Measurements from ENCODE around the gene UBE2D1. TPM values are rescaled to one million over a fixed set of nuclear protein-coding genes. Genes with fewer than 3 reads are reported as not detected.

UBE2D1 gene
- total RNA-seq, 2 donors from 2014 or later: 6.8 to 17.4 TPM

GRCh38 chr10:58348571-58349033 is 13.8 kb downstream of the UBE2D1 start:
- ATAC-seq (ENCODE audit: insufficient number of reproducible peaks, low FRiP score, low read depth): no peak

GRCh38 chr10:58350023-58350422 is 15.2 kb downstream of the UBE2D1 start:
- Histone ChIP-seq H3K4me3 (no peak overlapping the region), H3K9me3 (no peaks in the 10 kb centered on the region), H3K4me1 (ENCODE audit: control insufficient read depth in 1 of 2, low read depth in 2 of 2) (peaks cover 10 to 17% of the 10 kb centered on the region in 2 donors), H3K27ac (no peak overlapping the region), H3K27me3 (replicated peaks; ENCODE audit: insufficient read depth) (no peaks in the 10 kb centered on the region), H3K36me3 (no peaks in the 10 kb centered on the region)
- ATAC-seq (ENCODE audit: insufficient number of reproducible peaks, low FRiP score, low read depth) (no peak), DNase-seq (ENCODE audit: low spot score) (no peak)
- TF ChIP-seq CTCF (IDR thresholded peaks at IDR 0.05): no peak

More at GRCh38 chr10:58348571-58349033, 13.8 kb downstream of the UBE2D1 start:
- Histone ChIP-seq H3K9me3 (no peaks in the 10 kb centered on the region), H3K36me3 (no peaks in the 10 kb centered on the region), H3K27me3 (replicated peaks; ENCODE audit: insufficient read depth) (no peaks in the 10 kb centered on the region), H3K4me3 (no peak overlapping the region), H3K27ac (no peak overlapping the region), H3K4me1 (ENCODE audit: control insufficient read depth in 1 of 2, low read depth in 2 of 2) (peaks cover 10 to 15% of the 10 kb centered on the region in 2 donors)
- DNase-seq (ENCODE audit: low spot score): no peak
- no peak for TF ChIP-seq CTCF (IDR thresholded peaks at IDR 0.05)

- H3K36me3 ChIP-seq: no peaks in the 10 kb centered on the region
- H3K27ac ChIP-seq: no peak overlapping the region
- ATAC-seq (ENCODE audit: insufficient number of reproducible peaks, low FRiP score, low read depth): no peak
- H3K27me3 ChIP-seq (replicated peaks; ENCODE audit: insufficient read depth): no peaks in the 10 kb centered on the region
- DNase-seq (ENCODE audit: low spot score): no peak
- H3K9me3 ChIP-seq: no peaks in the 10 kb centered on the region
- no peak for TF ChIP-seq CTCF (IDR thresholded peaks at IDR 0.05)
- H3K4me3 ChIP-seq: no peak overlapping the region
- peaks cover 10 to 19% of the 10 kb centered on the region in 2 donors for H3K4me1 ChIP-seq (ENCODE audit: control insufficient read depth in 1 of 2, low read depth in 2 of 2)
These were observed 16.0 kb downstream of the UBE2D1 start for GRCh38 chr10:58350619-58351323.

GRCh38 chr10:58351616-58352578 is 17.1 kb downstream of the UBE2D1 start:
- no peak overlapping the region for H3K4me3 ChIP-seq
- TF ChIP-seq CTCF (IDR thresholded peaks at IDR 0.05): no peak
- DNase-seq (ENCODE audit: low spot score) (no peak), ATAC-seq (ENCODE audit: insufficient number of reproducible peaks, low FRiP score, low read depth) (no peak)
- peaks cover 12 to 24% of the 10 kb centered on the region in 2 donors for H3K4me1 ChIP-seq (ENCODE audit: control insufficient read depth in 1 of 2, low read depth in 2 of 2)
- no peaks in the 10 kb centered on the region for H3K27me3 ChIP-seq (replicated peaks; ENCODE audit: insufficient read depth)
- H3K27ac ChIP-seq: no peak overlapping the region
- H3K36me3 ChIP-seq: no peaks in the 10 kb centered on the region
- no peaks in the 10 kb centered on the region for H3K9me3 ChIP-seq

Data from thoracic aorta (tissue), 2 donors.